DOHH2 (cell line): Measurements from ENCODE around the gene NBDY.

Experiments used
- H3F3A ChIP-seq: fragments of 200-600 bp; sonication (generic), shearing (Covaris generic); 2 replicates; pipeline ENCODE4 v1.6.0; 2016; ENCODE audit warnings: antibody characterized with exemption, mild to moderate bottlenecking; ENCODE audit not compliant: control insufficient read depth, insufficient read depth
- H3K27ac ChIP-seq: fragments of 200-600 bp; sonication (generic); 2 replicates; pipeline ENCODE4 v1.5.1; 2014; ENCODE audit warnings: low read depth, mild to moderate bottlenecking, low read length, moderate library complexity
- H3K27me3 ChIP-seq: fragments of 200-600 bp; sonication (generic); 2 replicates; pipeline ENCODE4 v1.6.1; 2014; ENCODE audit warnings: mild to moderate bottlenecking, low read length, mixed read lengths; ENCODE audit not compliant: control insufficient read depth
- H3K36me3 ChIP-seq: fragments of 200-600 bp; sonication (generic); 2 replicates; pipeline ENCODE4 v1.6.1; 2014; ENCODE audit warnings: mild to moderate bottlenecking, low read length, moderate library complexity, mixed read lengths; ENCODE audit not compliant: control insufficient read depth
- H3K4me1 ChIP-seq: fragments of 200-600 bp; sonication (generic); 2 replicates; pipeline ENCODE4 v1.6.1; 2014; ENCODE audit warnings: mild to moderate bottlenecking, low read length, mixed read lengths; ENCODE audit not compliant: control insufficient read depth
- H3K4me2 ChIP-seq: fragments of 200-600 bp; sonication (generic); 2 replicates; pipeline ENCODE4 v1.6.0; 2014; ENCODE audit warnings: mild to moderate bottlenecking, low read length, moderate library complexity
- H3K4me3 ChIP-seq: fragments of 200-600 bp; sonication (generic); 2 replicates; pipeline ENCODE4 v1.5.1; 2014; ENCODE audit warnings: mild to moderate bottlenecking, low read length, mixed read lengths
- H3K79me2 ChIP-seq: fragments of 200-600 bp; sonication (generic); 2 replicates; pipeline ENCODE4 v1.6.1; 2014; ENCODE audit warnings: mild to moderate bottlenecking, low read length, mixed read lengths; ENCODE audit not compliant: control insufficient read depth
- H3K9me2 ChIP-seq: fragments of 200-600 bp; sonication (generic); replicated peaks from 2 replicates; pipeline ENCODE4 v1.6.1; 2014; ENCODE audit warnings: mild to moderate bottlenecking, low read length, mixed read lengths; ENCODE audit not compliant: control insufficient read depth
- H3K9me3 ChIP-seq: fragments of 200-600 bp; sonication (generic); 2 replicates; pipeline ENCODE4 v1.6.1; 2014; ENCODE audit warnings: antibody characterized with exemption, low read length, mixed read lengths; ENCODE audit not compliant: control insufficient read depth, insufficient read depth
- H4K20me1 ChIP-seq: fragments of 200-600 bp; sonication (generic); 2 replicates; pipeline ENCODE4 v1.6.0; 2014; ENCODE audit warnings: low read depth, mild to moderate bottlenecking, antibody characterized with exemption, low read length, moderate library complexity; ENCODE audit not compliant: control insufficient read depth, insufficient read depth
- EZH2phosphoT487 ChIP-seq: fragments of 200-600 bp; sonication (generic); IDR thresholded peaks from 2 replicates; pipeline ENCODE4 v1.6.1; 2017; ENCODE audit warnings: borderline replicate concordance, mild to moderate bottlenecking, antibody characterized with exemption, low read length, moderate library complexity, mixed read lengths
- TF ChIP-seq, protein P1 (sequence below): fragments of 200-600 bp; sonication (generic); IDR thresholded peaks from one replicate; pipeline ENCODE4 v1.5.1; 2014; ENCODE audit warnings: antibody characterized with exemption, mild to moderate bottlenecking, low read depth, low read length; ENCODE audit not compliant: poor library complexity, severe bottlenecking

The NBDY gene

DNA sequence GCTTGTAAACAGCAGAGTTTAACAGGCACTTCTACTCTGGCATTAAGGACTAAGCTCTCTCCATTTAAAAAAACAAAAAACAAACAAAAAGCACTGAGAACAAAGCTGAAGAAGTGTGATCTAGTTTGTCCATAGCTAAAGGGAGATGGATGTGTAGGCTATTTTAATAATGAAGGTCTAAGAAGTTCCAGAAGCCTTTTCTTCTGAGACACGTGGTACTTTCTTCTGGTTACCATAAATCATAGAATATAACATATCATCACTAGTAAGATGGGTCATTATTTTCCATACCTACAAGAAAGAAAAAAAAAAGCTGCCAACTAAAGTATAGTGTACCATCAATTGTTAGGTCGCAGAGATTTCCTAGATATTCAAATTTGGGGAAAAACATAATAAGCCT, 722 bp upstream of the NBDY start:
- no peaks in the 10 kb centered on the region for H3K36me3 ChIP-seq
- no peaks in the 10 kb centered on the region for H3K9me3 ChIP-seq
- peaks cover 11% of the 10 kb centered on the region for H3K4me1 ChIP-seq
- H3K79me2 ChIP-seq, result peaks cover 17% of the 10 kb centered on the region
- peak overlapping the region; percentile 81 for H3K4me3 ChIP-seq
- TF ChIP-seq EZH2phosphoT487, result no peak
- TF ChIP-seq, protein P1, sequence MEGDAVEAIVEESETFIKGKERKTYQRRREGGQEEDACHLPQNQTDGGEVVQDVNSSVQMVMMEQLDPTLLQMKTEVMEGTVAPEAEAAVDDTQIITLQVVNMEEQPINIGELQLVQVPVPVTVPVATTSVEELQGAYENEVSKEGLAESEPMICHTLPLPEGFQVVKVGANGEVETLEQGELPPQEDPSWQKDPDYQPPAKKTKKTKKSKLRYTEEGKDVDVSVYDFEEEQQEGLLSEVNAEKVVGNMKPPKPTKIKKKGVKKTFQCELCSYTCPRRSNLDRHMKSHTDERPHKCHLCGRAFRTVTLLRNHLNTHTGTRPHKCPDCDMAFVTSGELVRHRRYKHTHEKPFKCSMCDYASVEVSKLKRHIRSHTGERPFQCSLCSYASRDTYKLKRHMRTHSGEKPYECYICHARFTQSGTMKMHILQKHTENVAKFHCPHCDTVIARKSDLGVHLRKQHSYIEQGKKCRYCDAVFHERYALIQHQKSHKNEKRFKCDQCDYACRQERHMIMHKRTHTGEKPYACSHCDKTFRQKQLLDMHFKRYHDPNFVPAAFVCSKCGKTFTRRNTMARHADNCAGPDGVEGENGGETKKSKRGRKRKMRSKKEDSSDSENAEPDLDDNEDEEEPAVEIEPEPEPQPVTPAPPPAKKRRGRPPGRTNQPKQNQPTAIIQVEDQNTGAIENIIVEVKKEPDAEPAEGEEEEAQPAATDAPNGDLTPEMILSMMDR, result no peak
- no peaks in the 10 kb centered on the region for H3K9me2 ChIP-seq
- H3K27ac ChIP-seq, result no peak overlapping the region
- no peaks in the 10 kb centered on the region for H3K27me3 ChIP-seq
- no peaks in the 10 kb centered on the region for H4K20me1 ChIP-seq
- peak overlapping the region; percentile 63 for H3K4me2 ChIP-seq
- no peaks in the 10 kb centered on the region for H3F3A ChIP-seq

DNA sequence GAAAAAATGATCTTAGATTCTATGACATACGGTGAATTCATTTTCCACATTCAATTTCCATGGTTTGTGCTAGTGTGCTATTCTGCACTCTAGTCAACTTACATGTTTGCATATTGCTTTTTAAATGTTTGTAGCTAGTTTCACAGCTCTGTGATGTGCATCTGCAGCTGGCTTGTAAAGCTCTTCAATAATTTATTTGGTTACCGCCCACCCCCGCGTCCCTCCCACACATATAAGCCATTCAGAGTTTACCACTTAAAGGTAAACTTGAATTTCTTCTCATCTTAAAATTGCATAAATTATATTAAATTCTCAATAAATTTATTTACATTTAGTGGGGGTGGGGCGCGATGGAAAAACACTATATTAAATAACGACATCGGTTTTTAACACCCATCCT, 291 bp upstream of the NBDY start:
- H3F3A ChIP-seq, result no peaks in the 10 kb centered on the region
- H3K4me3 ChIP-seq, result peak overlapping the region; percentile 81
- H3K36me3 ChIP-seq, result no peaks in the 10 kb centered on the region
- peak overlapping the region; percentile 63 for H3K4me2 ChIP-seq
- H3K9me2 ChIP-seq, result no peaks in the 10 kb centered on the region
- H3K27me3 ChIP-seq, result no peaks in the 10 kb centered on the region
- H3K79me2 ChIP-seq, result peaks cover 17% of the 10 kb centered on the region
- TF ChIP-seq, protein P1, result no peak
- no peak for TF ChIP-seq EZH2phosphoT487
- H3K4me1 ChIP-seq, result peaks cover 11% of the 10 kb centered on the region
- H3K9me3 ChIP-seq, result no peaks in the 10 kb centered on the region
- no peaks in the 10 kb centered on the region for H4K20me1 ChIP-seq
- no peak overlapping the region for H3K27ac ChIP-seq

GRCh38 chrX:56733459-56734046, 4.5 kb downstream of the NBDY start:
- Histone ChIP-seq H3K36me3 (0 out of 2 replicates have a peak, but pooled peaks cover 3% of the 10 kb centered on the region), H3K4me2 (no peak overlapping the region), H3K4me3 (no peak overlapping the region), H3K27me3 (no peaks in the 10 kb centered on the region), H3K27ac (no peak overlapping the region), H4K20me1 (no peaks in the 10 kb centered on the region), H3K9me2 (no peaks in the 10 kb centered on the region), H3F3A (no peaks in the 10 kb centered on the region), H3K4me1 (peaks cover 5% of the 10 kb centered on the region), H3K9me3 (no peaks in the 10 kb centered on the region), H3K79me2 (peaks cover 17% of the 10 kb centered on the region)
- TF ChIP-seq, protein P1, result peak; percentile 53
- TF ChIP-seq EZH2phosphoT487, result no peak
